ENCODE data around the gene LY86.

LY86 gene

GRCh38 chr6:6655805-6656251 is 67.3 kb downstream of the LY86 start:
- no peak overlapping the region for H3K4me3 ChIP-seq (replicated peaks in 1 of 2; ENCODE audit: low read depth in 2 of 2, low read length in 2 of 2)
- TF ChIP-seq CTCF (IDR thresholded peaks at IDR 0.05; ENCODE audit: low read depth, low read length): no peak
- DNase-seq (ENCODE audit: low read depth in 2 of 2): no peak

- no peak for TF ChIP-seq CTCF (IDR thresholded peaks at IDR 0.05; ENCODE audit: low read depth, low read length)
- H3K4me3 ChIP-seq (replicated peaks in 1 of 2; ENCODE audit: low read depth in 2 of 2, low read length in 2 of 2): no peak overlapping the region
- no peak for DNase-seq (ENCODE audit: low read depth in 2 of 2)
These were observed 67.8 kb downstream of the LY86 start for GRCh38 chr6:6656287-6656686.

- H3K4me3 ChIP-seq (replicated peaks in 1 of 2; ENCODE audit: low read depth in 2 of 2, low read length in 2 of 2): no peak overlapping the region
- no peak for DNase-seq (ENCODE audit: low read depth in 2 of 2)
- TF ChIP-seq CTCF (IDR thresholded peaks at IDR 0.05; ENCODE audit: low read depth, low read length): no peak
These were observed 68.7 kb downstream of the LY86 start for GRCh38 chr6:6657085-6657819.

GRCh38 chr6:6657820-6658217 is 69.3 kb downstream of the LY86 start:
- DNase-seq (ENCODE audit: low read depth in 2 of 2): no peak
- no peak for TF ChIP-seq CTCF (IDR thresholded peaks at IDR 0.05; ENCODE audit: low read depth, low read length)
- H3K4me3 ChIP-seq (replicated peaks in 1 of 2; ENCODE audit: low read depth in 2 of 2, low read length in 2 of 2): no peak overlapping the region

- H3K4me3 ChIP-seq (replicated peaks in 1 of 2; ENCODE audit: low read depth in 2 of 2, low read length in 2 of 2): no peak overlapping the region
- no peak for TF ChIP-seq CTCF (IDR thresholded peaks at IDR 0.05; ENCODE audit: low read depth, low read length)
- DNase-seq (ENCODE audit: low read depth in 2 of 2): no peak
These were observed 71.2 kb downstream of the LY86 start for GRCh38 chr6:6659600-6660327.

- no peak for TF ChIP-seq CTCF (IDR thresholded peaks at IDR 0.05; ENCODE audit: low read depth, low read length)
- no peak for DNase-seq (ENCODE audit: low read depth in 2 of 2)
- no peak overlapping the region for H3K4me3 ChIP-seq (replicated peaks in 1 of 2; ENCODE audit: low read depth in 2 of 2, low read length in 2 of 2)
These were observed 72.0 kb downstream of the LY86 start for GRCh38 chr6:6660339-6661045.

Measured in cardiac fibroblast (primary cell).